NCI-H1105 treated with DMSO at 0.1 percent for 48 hours (cell line): Measurements from ENCODE around the gene KRTAP26-1.

ENCODE experiments used
- DNase-seq: peaks from one replicate; lab custom pipeline; 2025; lab: John Stamatoyannopoulos, UW

Gene KRTAP26-1

GRCh38 chr21:30271156-30271555, 49.0 kb downstream of the KRTAP26-1 start:
- DNase-seq, result no peak

- no peak for DNase-seq
Measured at GRCh38 chr21:30269803-30270530, 50.1 kb downstream of the KRTAP26-1 start.
